Upper lobe of right lung (tissue), 1 donor: Measurements from ENCODE around the gene ANK2. TPM values are rescaled to one million over a fixed set of nuclear protein-coding genes. Genes with fewer than 3 reads are reported as not detected.
A peak's percentile ranks its signal among the peaks of the same experiment; 100 is the strongest.

Experiments used
- ATAC-seq: fragments of 200-7000 bp; cut with Tn5 transposase; one replicate; pipeline ENCODE4 v1.9.1; 2020; ENCODE audit warnings: mild to moderate bottlenecking, moderate library complexity
- DNase-seq: peaks from one replicate; pipeline ENCODE4 v3.0.0-alpha.2; 2020
- H3K27ac ChIP-seq: fragments of 200-600 bp; one replicate; pipeline ENCODE4 v1.8.0; 2022
- H3K27me3 ChIP-seq: fragments of 200-600 bp; one replicate; pipeline ENCODE4 v1.8.0; 2022; ENCODE audit warnings: mild to moderate bottlenecking
- H3K36me3 ChIP-seq: fragments of 200-600 bp; one replicate; pipeline ENCODE4 v1.8.0; 2022
- H3K4me1 ChIP-seq: fragments of 200-600 bp; one replicate; pipeline ENCODE4 v1.8.0; 2022
- H3K4me3 ChIP-seq: fragments of 200-600 bp; one replicate; pipeline ENCODE4 v1.8.0; 2022; ENCODE audit warnings: mild to moderate bottlenecking
- H3K9me3 ChIP-seq: fragments of 200-600 bp; one replicate; pipeline ENCODE4 v1.8.0; 2022
- CTCF ChIP-seq: fragments of 200-600 bp; IDR thresholded peaks from one replicate; pipeline ENCODE4 v1.8.0; 2022; ENCODE audit warnings: antibody characterized with exemption
- intact Hi-C: fragments of 100-400 bp; cut with DNase I; formaldehyde crosslinking; loops from one replicate; pipeline ENCODE4 v1.11.0; 2022
- total RNA-seq: library from RNA; stranded (reverse); fragmentation: NEBNext Ultra II Directional; extraction: Animal tissue kit (Norgen Biotek cat#: 25700); gene quantifications from one replicate; pipeline ENCODE4 v1.2.1, GENCODE V29; 2021
- donor health status: DM: no; HTN: yes; CAD: no; lungs with severe emphysema.

Gene ANK2
- total RNA-seq, 1 donor from 2014 or later, result 12.0 TPM

- intact Hi-C loops, result no loop called here
Measured at GRCh38 chr4:113355550-113356371, 306.3 kb downstream of the ANK2 start.

GRCh38 chr4:113356453-113356852 lies 307.0 kb downstream of the ANK2 start:
- Histone ChIP-seq H3K9me3 (no peaks in the 10 kb centered on the region), H3K4me3 (no peak overlapping the region), H3K36me3 (no peaks in the 10 kb centered on the region), H3K27me3 (no peaks in the 10 kb centered on the region), H3K4me1 (no peaks in the 10 kb centered on the region), H3K27ac (no peak overlapping the region)
- no peak for TF ChIP-seq CTCF
- ATAC-seq (no peak), DNase-seq (no peak)
- intact Hi-C loops, result no loop called here

More at GRCh38 chr4:113355550-113356371, 306.3 kb downstream of the ANK2 start:
- Histone ChIP-seq H3K9me3 (no peaks in the 10 kb centered on the region), H3K4me1 (no peaks in the 10 kb centered on the region), H3K4me3 (no peak overlapping the region), H3K27ac (no peak overlapping the region), H3K36me3 (no peaks in the 10 kb centered on the region), H3K27me3 (no peaks in the 10 kb centered on the region)
- ATAC-seq, result peak; percentile 73
- DNase-seq, result no peak
- TF ChIP-seq CTCF, result no peak

- no peak for ATAC-seq
- TF ChIP-seq CTCF, result no peak
- intact Hi-C loops, result no loop called here
- no peaks in the 10 kb centered on the region for H3K9me3 ChIP-seq
- H3K27me3 ChIP-seq, result no peaks in the 10 kb centered on the region
- H3K27ac ChIP-seq, result no peak overlapping the region
- H3K36me3 ChIP-seq, result no peaks in the 10 kb centered on the region
- no peak overlapping the region for H3K4me3 ChIP-seq
- DNase-seq, result no peak
- no peaks in the 10 kb centered on the region for H3K4me1 ChIP-seq
Measured at GRCh38 chr4:113358784-113359183, 309.3 kb downstream of the ANK2 start.

GRCh38 chr4:113365377-113365776 lies 315.9 kb downstream of the ANK2 start:
- Histone ChIP-seq H3K27me3 (no peaks in the 10 kb centered on the region), H3K4me3 (no peak overlapping the region), H3K9me3 (no peaks in the 10 kb centered on the region), H3K36me3 (no peaks in the 10 kb centered on the region), H3K27ac (no peak overlapping the region), H3K4me1 (no peaks in the 10 kb centered on the region)
- intact Hi-C loops, result no loop called here
- ATAC-seq (no peak), DNase-seq (no peak)
- no peak for TF ChIP-seq CTCF

- DNase-seq (no peak), ATAC-seq (no peak)
- H3K4me3 ChIP-seq, result no peak overlapping the region
- no peaks in the 10 kb centered on the region for H3K27me3 ChIP-seq
- intact Hi-C loops, result no loop called here
- no peaks in the 10 kb centered on the region for H3K36me3 ChIP-seq
- no peaks in the 10 kb centered on the region for H3K9me3 ChIP-seq
- no peak overlapping the region for H3K27ac ChIP-seq
- TF ChIP-seq CTCF, result no peak
- H3K4me1 ChIP-seq, result no peaks in the 10 kb centered on the region
Measured at GRCh38 chr4:113368056-113368455, 318.6 kb downstream of the ANK2 start.
